GM23338 (cell line): Measurements from ENCODE around the gene FBLN1. TPM values are rescaled to one million over a fixed set of nuclear protein-coding genes. Genes with fewer than 3 reads are reported as not detected.

ENCODE experiments used
- ATAC-seq: fragments of 200-7000 bp; cut with Tn5 transposase; 3 replicates; pipeline ENCODE4 v1.9.1; 2020
- DNase-seq: peaks from one replicate; pipeline ENCODE4 v3.0.0-alpha.2; 2015; ENCODE audit warnings: low spot score
- H2AFZ ChIP-seq: fragments of 200-600 bp; sonication (generic); 2 replicates; pipeline ENCODE4 v1.8.0; 2016; ENCODE audit warnings: antibody characterized with exemption, mild to moderate bottlenecking, moderate library complexity
- H3F3A ChIP-seq: fragments of 200-600 bp; sonication (generic); replicated peaks from 2 replicates; pipeline ENCODE4 v1.8.0; 2017; ENCODE audit warnings: antibody characterized with exemption, mixed run types, low read depth
- H3K27ac ChIP-seq: fragments of 200-600 bp; sonication (generic); 2 replicates; pipeline ENCODE4 v1.6.1; 2016; ENCODE audit warnings: low read depth
- H3K27me3 ChIP-seq: fragments of 200-600 bp; sonication (generic); 2 replicates; pipeline ENCODE4 v1.8.0; 2016; ENCODE audit warnings: mild to moderate bottlenecking, mixed run types, moderate library complexity; ENCODE audit not compliant: insufficient read depth
- H3K36me3 ChIP-seq: fragments of 200-600 bp; sonication (generic); 2 replicates; pipeline ENCODE4 v1.8.0; 2016; ENCODE audit warnings: mild to moderate bottlenecking; ENCODE audit not compliant: insufficient read depth
- H3K4me1 ChIP-seq: fragments of 200-600 bp; sonication (generic); 2 replicates; pipeline ENCODE4 v1.8.0; 2016; ENCODE audit warnings: mild to moderate bottlenecking, moderate library complexity; ENCODE audit not compliant: insufficient read depth
- H3K4me2 ChIP-seq: fragments of 200-600 bp; sonication (generic); 2 replicates; pipeline ENCODE4 v1.7.1; 2017; ENCODE audit warnings: mixed run types
- H3K4me3 ChIP-seq: fragments of 200-600 bp; sonication (generic); 2 replicates; pipeline ENCODE4 v1.6.1; 2016; ENCODE audit warnings: mixed run types
- H3K79me2 ChIP-seq: fragments of 200-600 bp; sonication (generic); replicated peaks from 2 replicates; pipeline ENCODE4 v1.8.0; 2017; ENCODE audit warnings: mild to moderate bottlenecking; ENCODE audit not compliant: insufficient read depth
- H3K9me2 ChIP-seq: fragments of 200-600 bp; sonication (generic); 2 replicates; pipeline ENCODE4 v1.8.0; 2017; ENCODE audit not compliant: insufficient read depth
- H4K20me1 ChIP-seq: fragments of 200-600 bp; sonication (generic); replicated peaks from 2 replicates; pipeline ENCODE4 v1.8.0; 2017; ENCODE audit warnings: mild to moderate bottlenecking; ENCODE audit not compliant: insufficient read depth
- H3K27ac Mint-ChIP-seq: 2 replicates; pipeline ENCODE4 v1.8.0; 2020; ENCODE audit warnings: inconsistent platforms, mild to moderate bottlenecking, moderate library complexity, mixed read lengths
- H3K27me3 Mint-ChIP-seq: 3 replicates; pipeline ENCODE4 v1.8.0; 2022; ENCODE audit warnings: low read depth, mild to moderate bottlenecking, moderate library complexity, mixed read lengths, inconsistent platforms; ENCODE audit not compliant: insufficient read depth, poor library complexity
- H3K36me3 Mint-ChIP-seq: 3 replicates; pipeline ENCODE4 v1.8.0; 2021; ENCODE audit warnings: low read depth, mild to moderate bottlenecking, inconsistent platforms, moderate library complexity, mixed read lengths
- H3K4me1 Mint-ChIP-seq: 3 replicates; pipeline ENCODE4 v1.8.0; 2020; ENCODE audit warnings: mild to moderate bottlenecking, inconsistent platforms, mixed read lengths
- H3K4me3 Mint-ChIP-seq: 3 replicates; pipeline ENCODE4 v1.8.0; 2021; ENCODE audit warnings: moderate library complexity, mild to moderate bottlenecking, inconsistent platforms, mixed read lengths
- H3K9me3 Mint-ChIP-seq: 3 replicates; pipeline ENCODE4 v1.8.0; 2020; ENCODE audit warnings: moderate library complexity, mild to moderate bottlenecking, inconsistent platforms, mixed read lengths
- CREB1 ChIP-seq: fragments of 250-450 bp; sonication (Bioruptor Pico); IDR thresholded peaks from 2 replicates; pipeline ENCODE4 v1.5.0; 2020; ENCODE audit warnings: low read depth, mild to moderate bottlenecking, moderate library complexity
- CTCF ChIP-seq, 2 experiments: fragments of 200-600 bp in 1 of 2; sonication (generic) in 1 of 2; conservative IDR thresholded peaks; 2 replicates each; pipeline versions ENCODE4 v1.5.1 to v1.6.1; 2016 to 2017; ENCODE audit warnings: antibody characterized with exemption in 2 of 2, low read depth in 2 of 2, mild to moderate bottlenecking in 2 of 2, moderate library complexity in 1 of 2
- ETS1 ChIP-seq: IDR thresholded peaks from 2 replicates; pipeline ENCODE4 v1.6.1; 2016; ENCODE audit warnings: antibody characterized with exemption
- EZH2 ChIP-seq: fragments of 200-600 bp; sonication (generic); IDR thresholded peaks from one replicate; pipeline ENCODE4 v1.8.0; 2017; ENCODE audit warnings: antibody characterized with exemption, mild to moderate bottlenecking, low read depth; ENCODE audit not compliant: unreplicated experiment
- EZH2phosphoT487 ChIP-seq: fragments of 200-600 bp; sonication (generic); IDR thresholded peaks from one replicate; pipeline ENCODE4 v1.8.1; 2018; ENCODE audit warnings: antibody characterized with exemption; ENCODE audit not compliant: unreplicated experiment
- JUNB ChIP-seq: IDR thresholded peaks from one replicate; pipeline ENCODE4 v1.6.1; 2016; ENCODE audit warnings: antibody characterized with exemption; ENCODE audit not compliant: unreplicated experiment
- NANOG ChIP-seq: IDR thresholded peaks from 2 replicates; pipeline ENCODE4 v1.6.1; 2016; ENCODE audit warnings: antibody characterized with exemption, borderline replicate concordance
- POLR2AphosphoS5 ChIP-seq: IDR thresholded peaks from 2 replicates; pipeline ENCODE4 v1.6.1; 2016; ENCODE audit warnings: antibody characterized with exemption, low read depth
- REST ChIP-seq: IDR thresholded peaks from one replicate; pipeline ENCODE4 v1.6.1; 2018; ENCODE audit warnings: antibody characterized with exemption; ENCODE audit not compliant: unreplicated experiment
- STAT1 ChIP-seq: IDR thresholded peaks from one replicate; pipeline ENCODE4 v1.6.1; 2016; ENCODE audit warnings: antibody characterized with exemption; ENCODE audit not compliant: unreplicated experiment
- ZNF114 ChIP-seq: fragments of 250-450 bp; sonication (Bioruptor Pico); IDR thresholded peaks from 2 replicates; pipeline ENCODE4 v1.5.0; 2020; ENCODE audit warnings: mild to moderate bottlenecking, moderate library complexity
- ZNF331 ChIP-seq: fragments of 250-450 bp; sonication (Bioruptor Pico); IDR thresholded peaks from 2 replicates; pipeline ENCODE4 v1.5.0; 2020; ENCODE audit warnings: low read depth, mild to moderate bottlenecking, moderate library complexity
- ZNF462 ChIP-seq: fragments of 250-450 bp; sonication (Bioruptor Pico); IDR thresholded peaks from 2 replicates; pipeline ENCODE4 v1.5.0; 2020; ENCODE audit warnings: mild to moderate bottlenecking, moderate library complexity
- polyA plus RNA-seq: library from polyadenylated mRNA; unstranded; fragments of >200 nt; fragmentation: Nextera tagmentation; extraction: Ambion mirVana; gene quantifications from 2 replicates; pipeline ENCODE4 v1.2.1, GENCODE V29; 2016
- total RNA-seq: library from RNA; depleted of rRNA; stranded (reverse); fragments of >200 nt; shearing (Covaris generic); gene quantifications from 2 replicates; pipeline ENCODE4 v1.2.3, GENCODE V29; 2014

FBLN1 gene
- total and polyA plus RNA-seq, 2 experiments from 2014 or later = 90.1 to 137 TPM

GRCh38 chr22:45480717-45481116, 22.0 kb upstream of the FBLN1 start:
- Mint-ChIP-seq H3K36me3 (peaks cover 12% of the 10 kb centered on the region), H3K9me3 (peaks cover 20% of the 10 kb centered on the region), H3K4me1 (no peaks in the 10 kb centered on the region; the same call in 2 of the 3 replicates), H3K4me3 (no peak overlapping the region), H3K27ac (no peak overlapping the region), H3K27me3 (peaks cover 4% of the 10 kb centered on the region)
- Histone ChIP-seq H3F3A (no peaks in the 10 kb centered on the region), H2AFZ (no peak overlapping the region), H3K27ac (no peak overlapping the region), H3K27me3 (no peaks in the 10 kb centered on the region), H3K4me2 (no peak overlapping the region), H3K4me3 (no peak overlapping the region), H3K4me1 (no peaks in the 10 kb centered on the region), H3K79me2 (no peaks in the 10 kb centered on the region), H3K9me2 (no peaks in the 10 kb centered on the region), H3K36me3 (no peaks in the 10 kb centered on the region), H4K20me1 (no peaks in the 10 kb centered on the region)
- TF ChIP-seq ZNF114 (CRISPR knock-in tag) (no peak), REST (no peak), ZNF462 (CRISPR knock-in tag) (no peak), ETS1 (no peak), EZH2 (no peak), CREB1 (CRISPR knock-in tag) (no peak), JUNB (no peak), STAT1 (no peak), CTCF (conservative IDR thresholded peaks at IDR 0.05; ENCODE audit: low read depth in 2 of 2) (no peak), ZNF331 (no peak), POLR2AphosphoS5 (no peak), NANOG (no peak), EZH2phosphoT487 (no peak)
- DNase-seq (no peak), ATAC-seq (no peak)
